ENCODE results near the gene KDM8.

KDM8 gene

DNA sequence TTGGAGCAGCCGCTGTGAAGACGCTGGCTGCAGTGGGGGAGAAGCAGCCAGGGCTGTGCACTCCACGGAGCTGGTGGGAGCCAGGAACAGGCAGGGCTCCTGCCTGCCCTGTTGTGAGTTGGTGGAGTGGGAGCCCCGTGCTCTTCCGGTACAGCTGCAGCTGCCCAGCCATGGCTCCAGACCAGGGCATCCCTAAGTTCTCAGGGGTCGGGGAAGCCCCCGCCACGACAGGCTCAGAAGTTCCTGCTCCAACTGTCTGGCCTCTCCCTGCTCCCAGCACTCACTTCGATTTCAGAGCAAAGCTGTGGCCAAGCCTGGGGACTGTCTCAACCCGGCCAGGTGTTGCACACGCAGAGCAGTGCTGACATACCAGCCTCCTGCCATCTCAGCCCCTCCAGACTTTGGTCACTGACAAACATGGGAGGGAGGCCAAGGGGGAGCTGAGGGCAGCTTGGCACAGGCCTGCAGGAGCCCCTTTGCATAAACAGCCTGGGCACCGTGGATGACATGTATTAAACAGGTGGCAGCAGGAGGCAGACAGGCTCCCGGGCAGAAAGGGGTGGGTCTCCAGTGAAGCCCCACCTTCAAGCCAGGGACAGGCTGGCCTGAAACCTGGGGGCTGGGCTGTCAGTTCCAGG lies 13.9 kb upstream of the KDM8 start:
- Histone ChIP-seq H3K9ac (ENCODE audit: low read length in 5 of 5) (no peak overlapping the region), H3K27ac (ENCODE audit: low read depth, low read length) (no peak overlapping the region), H3K27me3 (ENCODE audit: control insufficient read depth in 5 of 5, insufficient read depth in 4 of 5, low read length in 5 of 5) (peaks cover 0 to 12% (median 6%) of the 10 kb centered on the region in 5 donors), H3K4me1 (ENCODE audit: control insufficient read depth in 5 of 5, insufficient read depth in 5 of 5, low read length in 5 of 5) (no peaks in the 10 kb centered on the region), H3K9me3 (ENCODE audit: control insufficient read depth in 5 of 5, low read length in 5 of 5) (no peaks in the 10 kb centered on the region), H3K4me3 (ENCODE audit: low read depth in 1 of 5, low read length in 5 of 5) (no peak overlapping the region), H3K36me3 (ENCODE audit: control insufficient read depth in 5 of 5, insufficient read depth in 5 of 5, low read length in 5 of 5) (no peaks in the 10 kb centered on the region)

DNA sequence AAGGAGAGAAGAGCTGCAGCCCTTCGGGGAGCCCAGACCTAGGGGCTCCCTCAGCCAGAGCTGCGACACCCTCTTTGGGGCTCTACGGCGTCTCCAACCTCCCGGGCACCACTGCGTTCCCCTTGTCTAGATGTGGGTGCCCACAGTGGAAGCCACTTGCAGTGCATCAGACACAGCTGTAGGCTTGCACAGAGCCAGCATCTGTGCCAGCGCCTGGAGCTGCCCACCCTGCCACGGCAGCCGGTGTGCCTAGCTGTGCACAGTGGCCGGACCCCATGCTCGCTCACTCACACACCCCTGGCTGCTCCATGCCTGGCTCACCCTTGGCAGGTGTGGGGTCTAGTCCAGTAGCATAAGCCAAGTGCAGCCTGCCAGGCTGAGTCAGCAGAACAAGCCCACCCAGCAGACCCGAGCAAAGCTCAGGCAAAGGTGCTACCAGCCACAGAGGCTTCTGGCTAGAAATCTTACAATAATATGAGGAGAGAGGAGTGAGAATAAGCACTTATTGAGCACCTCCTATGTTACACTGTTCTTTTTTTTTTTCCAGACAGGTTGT lies 12.9 kb upstream of the KDM8 start:
- Histone ChIP-seq H3K9ac (ENCODE audit: low read length in 5 of 5) (no peak overlapping the region), H3K4me3 (ENCODE audit: low read depth in 1 of 5, low read length in 5 of 5) (no peak overlapping the region), H3K4me1 (ENCODE audit: control insufficient read depth in 5 of 5, insufficient read depth in 5 of 5, low read length in 5 of 5) (no peaks in the 10 kb centered on the region), H3K27ac (ENCODE audit: low read depth, low read length) (no peak overlapping the region), H3K27me3 (ENCODE audit: control insufficient read depth in 5 of 5, insufficient read depth in 4 of 5, low read length in 5 of 5) (peaks cover 0 to 12% (median 6%) of the 10 kb centered on the region in 5 donors), H3K9me3 (ENCODE audit: control insufficient read depth in 5 of 5, low read length in 5 of 5) (no peaks in the 10 kb centered on the region), H3K36me3 (ENCODE audit: control insufficient read depth in 5 of 5, insufficient read depth in 5 of 5, low read length in 5 of 5) (no peaks in the 10 kb centered on the region)

DNA sequence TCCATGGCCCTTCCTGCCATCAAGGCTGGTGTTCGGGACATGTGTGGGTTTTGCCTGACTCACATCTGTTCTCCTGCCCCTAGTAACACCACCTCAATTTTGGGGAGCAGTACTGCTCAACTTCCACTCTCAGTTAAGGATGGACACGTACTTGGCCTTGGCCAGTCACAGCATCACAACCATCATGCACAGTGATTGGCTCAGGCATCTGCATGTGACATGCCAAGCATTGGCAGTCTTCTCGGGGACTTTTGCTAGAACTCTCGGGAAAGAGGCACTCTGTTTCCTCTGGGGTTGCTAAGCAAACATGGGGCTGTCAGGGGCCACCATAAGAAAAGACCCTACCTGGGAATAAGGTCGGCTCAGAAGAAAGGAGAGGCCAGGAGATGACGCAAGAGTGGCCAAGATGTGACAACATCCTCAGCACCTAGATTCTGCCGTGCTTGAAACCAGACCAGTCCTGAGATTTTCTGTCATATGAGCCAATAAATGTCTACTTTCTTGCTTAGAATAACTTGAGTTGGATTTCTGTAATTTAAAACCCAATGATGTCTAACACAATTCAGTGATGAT lies 11.9 kb upstream of the KDM8 start:
- Histone ChIP-seq H3K9ac (ENCODE audit: low read length in 5 of 5) (no peak overlapping the region), H3K9me3 (ENCODE audit: control insufficient read depth in 5 of 5, low read length in 5 of 5) (no peaks in the 10 kb centered on the region), H3K36me3 (ENCODE audit: control insufficient read depth in 5 of 5, insufficient read depth in 5 of 5, low read length in 5 of 5) (no peaks in the 10 kb centered on the region), H3K27me3 (ENCODE audit: control insufficient read depth in 5 of 5, insufficient read depth in 4 of 5, low read length in 5 of 5) (peaks cover 0 to 14% (median 6%) of the 10 kb centered on the region in 5 donors), H3K4me1 (ENCODE audit: control insufficient read depth in 5 of 5, insufficient read depth in 5 of 5, low read length in 5 of 5) (no peaks in the 10 kb centered on the region), H3K27ac (ENCODE audit: low read depth, low read length) (no peak overlapping the region), H3K4me3 (ENCODE audit: low read depth in 1 of 5, low read length in 5 of 5) (no peak overlapping the region)

DNA sequence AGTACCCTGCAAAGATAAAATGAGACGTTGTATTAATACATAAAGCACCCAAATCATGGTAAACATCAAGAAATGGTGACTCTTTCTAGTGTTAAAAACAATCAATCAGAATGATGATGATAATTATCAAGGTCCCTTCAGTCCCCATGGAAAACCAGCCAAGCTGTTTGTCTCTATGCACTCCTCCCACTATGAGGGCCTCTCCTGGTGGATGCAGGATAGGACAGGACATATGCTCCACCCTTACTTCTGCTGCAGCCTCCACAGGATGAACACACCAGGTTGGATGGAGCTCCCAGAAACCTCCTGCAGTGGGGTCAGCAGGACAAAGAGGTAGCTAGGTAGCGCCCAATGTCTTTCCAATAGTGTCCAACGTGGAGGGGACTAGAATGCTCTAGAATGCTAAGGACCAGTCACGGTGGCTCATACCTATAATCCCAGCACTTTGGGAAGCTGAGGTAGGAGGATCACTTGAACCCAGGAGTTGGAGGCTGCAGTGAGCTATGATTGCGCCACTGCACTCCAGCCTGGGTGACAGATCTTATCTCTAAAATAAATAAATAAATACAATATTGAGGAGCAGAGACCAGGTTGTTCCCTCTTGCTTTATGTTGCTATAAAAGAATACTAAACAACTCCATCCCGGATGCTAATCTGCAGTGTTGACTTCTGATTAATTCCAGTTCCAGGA lies 9.9 kb upstream of the KDM8 start:
- H3K27ac ChIP-seq (ENCODE audit: low read depth, low read length), result no peak overlapping the region
- H3K9ac ChIP-seq (ENCODE audit: low read length in 5 of 5), result no peak overlapping the region
- no peak overlapping the region for H3K4me3 ChIP-seq (ENCODE audit: low read depth in 1 of 5, low read length in 5 of 5)
- H3K36me3 ChIP-seq (ENCODE audit: control insufficient read depth in 5 of 5, insufficient read depth in 5 of 5, low read length in 5 of 5), result no peaks in the 10 kb centered on the region
- H3K4me1 ChIP-seq (ENCODE audit: control insufficient read depth in 5 of 5, insufficient read depth in 5 of 5, low read length in 5 of 5), result no peaks in the 10 kb centered on the region
- peaks cover 4 to 14% (median 9%) of the 10 kb centered on the region in 5 donors for H3K27me3 ChIP-seq (ENCODE audit: control insufficient read depth in 5 of 5, insufficient read depth in 4 of 5, low read length in 5 of 5)
- no peaks in the 10 kb centered on the region for H3K9me3 ChIP-seq (ENCODE audit: control insufficient read depth in 5 of 5, low read length in 5 of 5)

DNA sequence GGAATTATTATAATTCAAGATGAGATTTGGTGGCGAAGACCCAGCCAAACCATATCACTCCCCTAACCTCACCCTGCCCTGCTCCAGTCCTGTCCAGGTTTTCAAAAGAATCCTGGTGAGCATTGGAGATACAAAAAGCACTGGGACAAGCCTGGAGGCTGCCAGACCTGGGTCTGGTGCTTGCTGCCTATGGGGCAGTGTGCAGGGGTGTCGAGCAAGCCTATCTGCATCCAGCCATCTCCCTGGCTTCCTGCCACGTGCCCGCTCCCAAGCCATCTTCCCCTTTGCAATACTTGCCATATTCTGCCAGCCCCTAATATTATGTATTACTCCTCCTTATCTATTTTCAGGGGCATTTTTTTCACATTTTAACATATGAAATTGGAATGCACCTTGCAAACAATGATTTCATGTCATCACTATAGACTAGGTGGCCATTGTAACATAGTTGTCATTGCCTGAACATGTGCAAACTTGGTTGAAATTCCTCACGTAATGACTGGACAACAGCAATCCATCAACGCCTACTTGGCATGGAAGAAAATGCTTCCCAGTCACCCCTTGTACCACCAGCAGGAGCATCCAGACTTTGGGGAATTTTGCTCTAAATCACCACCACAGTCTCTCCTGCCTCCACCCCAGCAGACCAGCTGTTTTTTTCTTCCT lies 8.1 kb upstream of the KDM8 start:
- no peaks in the 10 kb centered on the region for H3K9me3 ChIP-seq (ENCODE audit: control insufficient read depth in 5 of 5, low read length in 5 of 5)
- peaks cover 1 to 8% (median 4%) of the 10 kb centered on the region in 5 donors for H3K27me3 ChIP-seq (ENCODE audit: control insufficient read depth in 5 of 5, insufficient read depth in 4 of 5, low read length in 5 of 5)

DNA sequence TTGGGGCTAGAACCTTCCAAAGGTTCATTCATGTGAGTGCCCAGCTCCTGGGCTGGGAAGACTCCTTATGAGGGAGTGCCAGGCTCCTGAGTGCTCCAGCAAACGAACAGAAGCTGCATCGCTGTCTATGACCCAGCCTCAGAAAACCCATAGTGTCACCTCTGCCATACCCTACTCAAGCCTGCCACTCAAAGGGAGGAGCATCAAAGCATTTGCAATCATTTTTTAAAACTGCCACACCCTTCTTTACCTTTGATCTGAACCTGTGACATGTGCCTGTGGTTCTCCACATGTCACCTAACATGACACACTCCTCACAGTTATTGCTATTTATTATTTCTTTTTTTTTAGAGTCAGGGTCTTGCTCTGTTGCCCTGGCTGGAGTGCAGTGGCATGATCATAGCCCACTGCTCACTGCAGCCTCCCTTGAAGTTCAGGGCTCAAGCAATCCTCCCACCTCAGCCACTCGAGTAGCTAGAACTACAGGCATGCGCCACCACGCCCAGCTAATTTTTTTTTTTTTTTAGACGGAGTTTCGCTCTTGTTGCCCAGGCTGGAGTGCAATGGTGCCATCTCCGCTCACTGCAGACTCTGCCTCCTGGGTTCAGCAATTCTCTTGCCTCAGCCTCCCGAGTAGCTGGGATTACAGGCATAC lies 7.3 kb upstream of the KDM8 start:
- Histone ChIP-seq H3K4me1 (ENCODE audit: control insufficient read depth in 5 of 5, insufficient read depth in 5 of 5, low read length in 5 of 5) (peaks cover 0 to 3% (median 0%) of the 10 kb centered on the region in 5 donors), H3K9ac (ENCODE audit: low read length in 5 of 5) (no peak overlapping the region), H3K4me3 (ENCODE audit: low read depth in 1 of 5, low read length in 5 of 5) (no peak overlapping the region), H3K27ac (ENCODE audit: low read depth, low read length) (no peak overlapping the region), H3K9me3 (ENCODE audit: control insufficient read depth in 5 of 5, low read length in 5 of 5) (no peaks in the 10 kb centered on the region), H3K27me3 (ENCODE audit: control insufficient read depth in 5 of 5, insufficient read depth in 4 of 5, low read length in 5 of 5) (peaks cover 0 to 8% (median 4%) of the 10 kb centered on the region in 5 donors), H3K36me3 (ENCODE audit: control insufficient read depth in 5 of 5, insufficient read depth in 5 of 5, low read length in 5 of 5) (no peaks in the 10 kb centered on the region)

More for the DNA sequence above, 8.1 kb upstream of the KDM8 start:
- no peaks in the 10 kb centered on the region for H3K36me3 ChIP-seq (ENCODE audit: control insufficient read depth in 5 of 5, insufficient read depth in 5 of 5, low read length in 5 of 5)
- peaks cover 0 to 3% (median 0%) of the 10 kb centered on the region in 5 donors for H3K4me1 ChIP-seq (ENCODE audit: control insufficient read depth in 5 of 5, insufficient read depth in 5 of 5, low read length in 5 of 5)
- no peak overlapping the region for H3K27ac ChIP-seq (ENCODE audit: low read depth, low read length)
- no peak overlapping the region for H3K4me3 ChIP-seq (ENCODE audit: low read depth in 1 of 5, low read length in 5 of 5)
- no peak overlapping the region for H3K9ac ChIP-seq (ENCODE audit: low read length in 5 of 5)

DNA sequence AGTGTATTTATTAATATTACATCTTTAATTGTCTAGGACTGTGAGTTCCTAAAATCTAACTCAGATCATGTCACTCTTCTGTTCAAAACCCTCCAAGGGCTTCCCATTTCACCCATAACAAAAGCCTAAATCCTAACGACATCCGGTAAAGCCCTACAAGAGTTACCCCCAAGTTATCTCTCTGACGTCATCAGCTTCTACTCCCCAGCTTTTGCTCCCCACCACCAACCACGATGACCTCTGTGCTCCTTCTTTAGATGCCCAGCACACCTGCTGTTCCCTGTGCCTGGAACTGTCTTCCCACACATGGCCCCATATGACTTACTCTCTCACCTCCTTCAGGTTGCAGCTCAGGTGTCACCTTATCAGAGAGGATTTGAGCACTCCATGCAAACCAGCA lies 6.3 kb upstream of the KDM8 start:
- Histone ChIP-seq H3K4me3 (ENCODE audit: low read depth in 1 of 5, low read length in 5 of 5) (no peak overlapping the region), H3K9me3 (ENCODE audit: control insufficient read depth in 5 of 5, low read length in 5 of 5) (no peaks in the 10 kb centered on the region), H3K27ac (ENCODE audit: low read depth, low read length) (no peak overlapping the region), H3K27me3 (ENCODE audit: control insufficient read depth in 5 of 5, insufficient read depth in 4 of 5, low read length in 5 of 5) (peaks cover 0 to 8% (median 4%) of the 10 kb centered on the region in 5 donors), H3K36me3 (ENCODE audit: control insufficient read depth in 5 of 5, insufficient read depth in 5 of 5, low read length in 5 of 5) (no peaks in the 10 kb centered on the region), H3K9ac (ENCODE audit: low read length in 5 of 5) (no peak overlapping the region), H3K4me1 (ENCODE audit: control insufficient read depth in 5 of 5, insufficient read depth in 5 of 5, low read length in 5 of 5) (peaks cover 0 to 3% (median 0%) of the 10 kb centered on the region in 5 donors)

DNA sequence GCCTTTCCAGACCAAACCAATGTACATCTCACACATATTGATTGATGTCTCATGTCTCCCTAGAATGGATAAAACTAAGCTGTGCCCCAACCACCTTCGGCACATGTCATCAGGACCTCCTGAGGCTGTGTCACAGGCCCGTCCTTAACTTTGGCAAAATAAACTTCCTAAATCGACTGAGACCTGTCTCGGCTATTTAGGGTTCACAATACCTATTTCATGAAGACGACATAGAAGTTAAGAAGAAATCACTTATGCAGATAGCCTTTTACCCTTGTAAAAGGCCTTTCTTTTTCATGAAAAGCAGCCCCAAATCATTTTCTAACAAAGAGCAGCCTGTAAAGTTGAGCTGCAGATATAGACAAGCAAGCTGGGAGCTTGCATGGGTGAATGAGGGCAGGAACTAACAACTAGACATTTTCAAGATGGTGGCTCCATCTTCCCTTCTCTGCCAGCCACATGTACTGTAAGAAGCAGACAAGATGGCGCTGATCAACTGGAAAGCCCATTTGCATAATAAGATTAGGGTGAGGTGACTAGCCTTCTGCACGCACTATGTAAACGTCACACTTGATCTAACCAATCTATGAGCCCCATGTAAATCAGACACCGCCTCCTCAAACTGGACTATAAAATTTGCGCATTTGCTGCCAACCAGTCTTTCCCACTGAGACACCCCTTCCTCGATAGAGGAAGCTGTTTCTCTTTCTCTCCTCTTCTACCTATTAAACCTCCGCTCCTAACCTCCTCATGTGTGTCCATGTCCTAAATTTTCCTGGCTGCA lies 4.7 kb upstream of the KDM8 start:
- H3K4me1 ChIP-seq (ENCODE audit: control insufficient read depth in 5 of 5, insufficient read depth in 5 of 5, low read length in 5 of 5), result peaks cover 5 to 10% (median 7%) of the 10 kb centered on the region in 5 donors
- H3K4me3 ChIP-seq (ENCODE audit: low read depth in 1 of 5, low read length in 5 of 5), result no peak overlapping the region
- no peaks in the 10 kb centered on the region for H3K9me3 ChIP-seq (ENCODE audit: control insufficient read depth in 5 of 5, low read length in 5 of 5)
- H3K36me3 ChIP-seq (ENCODE audit: control insufficient read depth in 5 of 5, insufficient read depth in 5 of 5, low read length in 5 of 5), result no peaks in the 10 kb centered on the region
- H3K9ac ChIP-seq (ENCODE audit: low read length in 5 of 5), result no peak overlapping the region
- H3K27ac ChIP-seq (ENCODE audit: low read depth, low read length), result no peak overlapping the region
- H3K27me3 ChIP-seq (ENCODE audit: control insufficient read depth in 5 of 5, insufficient read depth in 4 of 5, low read length in 5 of 5), result peaks cover 0 to 8% (median 4%) of the 10 kb centered on the region in 5 donors

DNA sequence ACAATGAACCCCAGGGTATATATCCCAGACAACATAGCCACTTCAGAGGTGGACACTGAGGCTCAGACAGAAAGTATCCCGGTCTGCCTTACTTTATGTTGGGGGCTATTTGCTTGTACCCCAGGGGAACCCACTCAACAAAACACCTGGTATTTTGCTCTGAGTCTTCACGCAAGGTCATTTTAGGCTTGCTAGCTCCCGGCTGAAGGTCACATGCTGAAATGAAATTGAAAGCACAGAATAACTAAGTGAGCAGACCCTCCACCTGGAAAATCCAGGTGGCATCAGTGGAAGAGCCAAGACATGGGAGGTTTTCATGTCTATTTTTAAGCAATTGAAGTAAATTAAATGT lies 4.1 kb upstream of the KDM8 start:
- H3K9ac ChIP-seq (ENCODE audit: low read length in 5 of 5), result no peak overlapping the region
- no peak overlapping the region for H3K27ac ChIP-seq (ENCODE audit: low read depth, low read length)
- peaks cover 6 to 13% (median 10%) of the 10 kb centered on the region in 5 donors for H3K4me1 ChIP-seq (ENCODE audit: control insufficient read depth in 5 of 5, insufficient read depth in 5 of 5, low read length in 5 of 5)
- no peak overlapping the region for H3K4me3 ChIP-seq (ENCODE audit: low read depth in 1 of 5, low read length in 5 of 5)
- H3K9me3 ChIP-seq (ENCODE audit: control insufficient read depth in 5 of 5, low read length in 5 of 5), result no peaks in the 10 kb centered on the region
- no peaks in the 10 kb centered on the region for H3K36me3 ChIP-seq (ENCODE audit: control insufficient read depth in 5 of 5, insufficient read depth in 5 of 5, low read length in 5 of 5)
- peaks cover 0 to 8% (median 4%) of the 10 kb centered on the region in 5 donors for H3K27me3 ChIP-seq (ENCODE audit: control insufficient read depth in 5 of 5, insufficient read depth in 4 of 5, low read length in 5 of 5)

Data from subcutaneous abdominal adipose tissue (tissue), 5 donors.